ENCODE results near the gene FBXW12.

The FBXW12 gene

DNA sequence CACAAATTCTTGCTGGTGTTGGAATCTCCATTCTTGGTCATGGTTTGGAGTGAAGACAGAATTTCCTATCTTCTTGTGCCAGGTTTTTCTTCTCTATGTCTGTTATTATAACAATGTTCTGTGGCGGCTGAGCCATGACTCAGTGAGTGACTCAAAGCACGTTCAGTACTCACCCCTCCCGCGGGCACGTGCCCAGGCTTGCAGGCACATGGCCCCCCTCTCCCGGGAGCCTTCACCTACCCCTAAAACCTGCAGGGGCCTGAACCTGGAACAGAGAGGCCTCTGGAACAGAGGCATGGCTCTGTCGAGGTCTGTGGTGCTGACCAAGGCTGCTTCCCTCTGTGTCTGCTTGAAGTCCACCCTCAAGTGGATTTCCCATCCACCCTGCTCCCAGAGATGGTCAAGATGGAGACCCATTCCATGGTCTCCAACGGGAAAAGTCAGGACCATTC, 30.3 kb downstream of the FBXW12 start:
- CTCF ChIA-PET = interaction anchor here (0.8 to 16.0 kb wide), 14 partner anchors 9 to 156 kb away, joined by 3 to 749 read pairs (median 17); partner anchors contain the start of genes CCDC51, PLXNB1 and TMA7

DNA sequence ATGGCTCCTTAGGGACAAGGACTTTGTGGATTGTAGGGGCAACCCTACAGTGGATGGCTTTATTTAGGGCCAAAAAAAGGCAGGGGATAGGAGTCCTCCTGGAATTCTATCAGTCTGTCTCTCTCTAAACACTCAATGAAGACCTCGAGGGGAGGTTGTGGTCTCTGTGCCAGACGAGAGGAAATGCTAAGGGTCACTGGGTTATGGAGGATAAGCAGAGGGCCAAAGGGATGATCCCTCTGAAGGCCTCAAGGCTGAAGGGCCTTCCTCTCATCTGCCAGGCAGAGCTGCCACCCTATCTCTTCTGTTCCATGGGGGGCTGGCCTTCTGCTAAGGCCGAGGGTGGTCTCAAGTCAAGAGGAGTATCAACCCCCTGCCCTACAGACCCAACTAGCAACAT, 30.9 kb downstream of the FBXW12 start:
- TF ChIP-seq, protein P1, sequence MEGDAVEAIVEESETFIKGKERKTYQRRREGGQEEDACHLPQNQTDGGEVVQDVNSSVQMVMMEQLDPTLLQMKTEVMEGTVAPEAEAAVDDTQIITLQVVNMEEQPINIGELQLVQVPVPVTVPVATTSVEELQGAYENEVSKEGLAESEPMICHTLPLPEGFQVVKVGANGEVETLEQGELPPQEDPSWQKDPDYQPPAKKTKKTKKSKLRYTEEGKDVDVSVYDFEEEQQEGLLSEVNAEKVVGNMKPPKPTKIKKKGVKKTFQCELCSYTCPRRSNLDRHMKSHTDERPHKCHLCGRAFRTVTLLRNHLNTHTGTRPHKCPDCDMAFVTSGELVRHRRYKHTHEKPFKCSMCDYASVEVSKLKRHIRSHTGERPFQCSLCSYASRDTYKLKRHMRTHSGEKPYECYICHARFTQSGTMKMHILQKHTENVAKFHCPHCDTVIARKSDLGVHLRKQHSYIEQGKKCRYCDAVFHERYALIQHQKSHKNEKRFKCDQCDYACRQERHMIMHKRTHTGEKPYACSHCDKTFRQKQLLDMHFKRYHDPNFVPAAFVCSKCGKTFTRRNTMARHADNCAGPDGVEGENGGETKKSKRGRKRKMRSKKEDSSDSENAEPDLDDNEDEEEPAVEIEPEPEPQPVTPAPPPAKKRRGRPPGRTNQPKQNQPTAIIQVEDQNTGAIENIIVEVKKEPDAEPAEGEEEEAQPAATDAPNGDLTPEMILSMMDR (IDR thresholded peaks at IDR 0.05; ENCODE audit: insufficient read depth, low read length, missing control alignments) = no peak
- POLR2A ChIA-PET = no interaction called here
- no peak overlapping the region for H3K4me3 ChIP-seq (ENCODE audit: low read depth, low read length)
- CTCF ChIA-PET = interaction anchor here (1.1 to 16.0 kb wide), 4 partner anchors 14 to 145 kb away, joined by 3 to 749 read pairs (median 51); partner anchors contain the start of genes CCDC51, PLXNB1 and TMA7
- no peak for DNase-seq (ENCODE audit: low read depth, low spot score)

More for the DNA sequence above, 30.3 kb downstream of the FBXW12 start:
- TF ChIP-seq, protein P1 (IDR thresholded peaks at IDR 0.05; ENCODE audit: insufficient read depth, low read length, missing control alignments) = no peak
- POLR2A ChIA-PET = interaction anchor here (2.1 kb wide), 1 partner anchor 34 kb away, joined by 10 read pairs; no protein-coding TSS in a partner anchor
- peak; percentile 51 for DNase-seq (ENCODE audit: low read depth, low spot score)
- no peak overlapping the region for H3K4me3 ChIP-seq (ENCODE audit: low read depth, low read length)

DNA sequence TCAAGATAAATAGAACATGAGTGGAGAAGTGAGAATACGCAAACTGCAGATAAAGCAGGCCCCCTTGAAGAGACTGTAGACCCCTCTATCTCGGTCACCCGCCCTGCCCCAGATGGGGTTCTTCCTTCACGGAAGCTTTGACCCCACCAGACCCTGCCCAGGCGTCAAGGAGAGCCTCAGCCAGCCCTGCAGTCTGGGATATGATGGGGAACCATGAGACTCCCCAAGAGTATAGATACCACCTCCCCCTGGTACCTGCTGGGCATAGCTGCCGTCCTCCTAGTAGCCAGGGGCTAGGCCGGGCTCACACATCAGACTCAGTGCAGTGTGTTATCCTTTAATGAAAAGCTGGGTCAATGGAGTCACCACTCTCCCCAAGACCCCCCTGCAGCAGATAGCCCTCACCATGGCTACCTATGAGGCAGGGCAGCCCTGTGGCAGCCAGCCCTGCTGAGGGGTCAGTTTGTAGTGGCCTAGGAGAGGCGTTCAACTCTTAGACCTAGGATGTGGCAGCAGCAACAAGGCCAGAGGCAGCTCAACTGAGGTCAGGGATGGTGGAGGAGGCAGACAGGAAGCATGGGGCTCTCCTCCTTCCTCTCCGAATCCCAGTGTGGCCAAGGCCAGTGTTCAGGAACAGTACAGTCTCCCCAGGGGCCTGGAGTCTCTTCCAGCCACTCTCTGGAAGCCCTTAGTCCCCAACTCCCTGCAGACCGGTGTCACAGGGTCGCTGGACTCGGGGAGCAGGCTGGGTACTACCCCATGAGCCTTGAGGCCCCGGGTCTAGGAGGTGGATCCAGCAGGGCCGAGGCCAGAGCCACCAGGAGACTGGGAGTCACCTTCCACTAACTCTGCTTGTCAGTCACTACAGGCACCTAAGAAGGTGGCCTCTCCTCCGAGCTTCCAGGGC, 31.8 kb downstream of the FBXW12 start:
- TF ChIP-seq, protein P1 (IDR thresholded peaks at IDR 0.05; ENCODE audit: insufficient read depth, low read length, missing control alignments) = no peak
- no peak for DNase-seq (ENCODE audit: low read depth, low spot score)
- ChIA-PET POLR2A (no interaction called here), CTCF (interaction anchor here (1.1 to 16.0 kb wide), 3 partner anchors 13 to 36 kb away, joined by 3 to 749 read pairs (median 46); partner anchors contain the start of genes CCDC51, PLXNB1 and TMA7)
- no peak overlapping the region for H3K4me3 ChIP-seq (ENCODE audit: low read depth, low read length)

DNA sequence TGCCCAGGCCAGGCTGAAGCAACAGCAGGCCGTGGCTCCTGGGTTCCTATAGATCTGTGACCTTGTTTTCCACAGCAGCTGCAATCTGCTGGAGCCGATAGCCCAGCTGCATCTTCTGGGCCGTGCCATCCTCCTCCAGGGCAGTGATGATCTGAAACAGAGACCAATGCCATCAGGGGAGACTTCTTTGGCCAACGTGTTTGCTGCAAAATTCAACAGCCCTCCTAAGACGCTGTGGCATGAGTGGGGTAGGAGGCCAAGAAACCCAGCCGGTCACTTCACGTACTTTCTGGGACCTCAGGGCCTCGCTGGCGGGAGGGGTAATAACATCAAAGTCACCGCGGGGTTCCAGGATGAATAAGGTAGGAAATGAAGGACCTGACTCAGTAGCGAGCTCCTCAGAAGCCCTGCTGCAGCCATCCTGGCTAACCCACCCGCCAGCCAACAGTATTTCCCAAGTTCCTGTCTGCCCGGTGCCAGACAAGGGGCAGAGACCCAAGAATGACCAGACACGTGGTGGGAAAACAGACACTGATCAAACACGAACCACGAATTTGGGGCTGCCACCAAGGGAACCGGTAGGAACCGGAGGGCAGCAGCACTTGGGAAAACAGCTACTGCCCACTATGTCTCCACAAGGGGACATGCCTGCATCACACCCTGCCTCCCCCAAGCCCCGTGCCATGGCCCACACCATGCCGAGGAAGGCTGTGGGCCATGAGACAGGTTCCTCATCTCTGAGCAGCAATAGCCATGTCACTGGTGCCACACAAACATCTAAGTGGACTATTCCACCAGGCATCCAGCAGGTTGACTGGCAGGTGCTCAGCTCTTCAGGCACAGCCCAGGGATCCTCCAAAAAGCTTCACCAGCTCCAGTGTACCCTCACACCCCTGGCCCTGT, 32.7 kb downstream of the FBXW12 start:
- no peak overlapping the region for H3K4me3 ChIP-seq (ENCODE audit: low read depth, low read length)
- ChIA-PET POLR2A (no interaction called here), CTCF (interaction anchor here (5.0 to 16.0 kb wide), 2 partner anchors 12 to 25 kb away, joined by 46 to 749 read pairs; partner anchors contain the start of gene PLXNB1)
- TF ChIP-seq, protein P1 (IDR thresholded peaks at IDR 0.05; ENCODE audit: insufficient read depth, low read length, missing control alignments) = no peak
- DNase-seq (ENCODE audit: low read depth, low spot score) = no peak

DNA sequence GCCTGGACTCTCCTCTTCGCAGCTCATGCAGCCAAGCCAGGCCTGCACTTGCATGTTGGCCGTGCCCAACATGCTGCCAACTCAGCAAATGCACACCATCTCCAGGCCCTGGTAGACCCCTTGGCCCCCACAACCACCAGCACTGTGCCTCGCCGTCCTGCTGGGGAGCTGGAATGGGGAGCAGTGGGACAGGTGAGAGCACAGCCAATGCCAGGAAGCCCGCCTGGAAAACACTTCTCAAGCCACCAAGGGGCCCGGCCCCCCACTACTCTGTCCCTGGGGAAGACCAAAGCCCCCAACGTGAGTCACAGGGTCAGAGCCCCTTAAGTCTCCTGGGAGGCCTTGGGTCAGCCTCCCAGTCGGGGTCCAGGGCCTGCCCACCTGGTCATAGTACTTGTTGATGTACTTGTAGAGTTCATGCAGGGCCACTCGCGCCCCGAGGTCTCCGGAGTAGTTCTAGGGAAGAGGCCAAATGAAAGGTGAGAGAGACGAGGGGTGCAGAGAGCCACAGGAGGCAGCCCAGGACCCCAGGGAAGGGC, 33.4 kb downstream of the FBXW12 start:
- TF ChIP-seq, protein P1 (IDR thresholded peaks at IDR 0.05; ENCODE audit: insufficient read depth, low read length, missing control alignments) = no peak
- POLR2A ChIA-PET = no interaction called here
- H3K4me3 ChIP-seq (ENCODE audit: low read depth, low read length) = no peak overlapping the region
- CTCF ChIA-PET = interaction anchor here (16.0 kb wide), 1 partner anchor 25 kb away, joined by 749 read pairs; the partner anchor contains the start of gene PLXNB1
- DNase-seq (ENCODE audit: low read depth, low spot score) = no peak

Measured in AG04449 (cell line).